SK-N-SH treated with all-trans-retinoic acid at 6 μM for 48 hours (cell line): ENCODE data around the gene CNIH1.
"Not testable (repeated sequence)": the region's sequence is repeated elsewhere in the genome, so short reads cannot be mapped to it uniquely, and the experiment has no call there.

ENCODE experiments used
- BACH2 ChIP-seq: fragments of 250-450 bp; sonication (Bioruptor Pico); IDR thresholded peaks from 2 replicates; pipeline ENCODE4 v1.9.0; 2021; ENCODE audit warnings: mild to moderate bottlenecking, borderline replicate concordance
- CSDC2 ChIP-seq: fragments of 250-450 bp; sonication (Bioruptor Pico); IDR thresholded peaks from 2 replicates; pipeline ENCODE4 v1.5.0; 2020; ENCODE audit warnings: mild to moderate bottlenecking, moderate library complexity
- CSRNP3 ChIP-seq: fragments of 250-450 bp; sonication (Bioruptor Pico); IDR thresholded peaks from 2 replicates; pipeline ENCODE4 v1.5.1; 2021; ENCODE audit warnings: mild to moderate bottlenecking, moderate library complexity
- ISL1 ChIP-seq: fragments of 250-450 bp; sonication (Bioruptor Pico); IDR thresholded peaks from 2 replicates; pipeline ENCODE4 v2.1.2; 2022; ENCODE audit warnings: mild to moderate bottlenecking, moderate library complexity
- PATZ1 ChIP-seq: fragments of 250-450 bp; sonication (Bioruptor Pico); IDR thresholded peaks from 2 replicates; pipeline ENCODE4 v1.8.0; 2020; ENCODE audit warnings: mild to moderate bottlenecking, moderate library complexity, borderline replicate concordance
- PPARA ChIP-seq: fragments of 250-450 bp; sonication (Bioruptor Pico); IDR thresholded peaks from 2 replicates; pipeline ENCODE4 v1.5.0; 2020; ENCODE audit warnings: mild to moderate bottlenecking, borderline replicate concordance
- SNAI2 ChIP-seq: fragments of 250-450 bp; sonication (Bioruptor Pico); IDR thresholded peaks from 2 replicates; pipeline ENCODE4 v1.5.0; 2020; ENCODE audit warnings: mild to moderate bottlenecking, moderate library complexity
- TSHZ2 ChIP-seq: fragments of 250-450 bp; sonication (Bioruptor Pico); IDR thresholded peaks from 2 replicates; pipeline ENCODE4 v1.5.0; 2020; ENCODE audit warnings: mild to moderate bottlenecking, moderate library complexity
- ZFP30 ChIP-seq: fragments of 450-650 bp; formaldehyde crosslinking; IDR thresholded peaks from 2 replicates; pipeline ENCODE4 v1.5.0; 2022; ENCODE audit warnings: mild to moderate bottlenecking, moderate library complexity

GRCh38 chr14:54453990-54454389 is 12.8 kb upstream of the CNIH1 start:
- TF ChIP-seq PPARA; PATZ1; ZFP30 (CRISPR knock-in tag); SNAI2 (CRISPR knock-in tag); ISL1 (CRISPR knock-in tag); CSDC2 (CRISPR knock-in tag); CSRNP3 (CRISPR knock-in tag); BACH2 (CRISPR knock-in tag); TSHZ2 (CRISPR knock-in tag): not testable (repeated sequence)
